SKM-1 (cell line): ENCODE results near the gene KCNH1.

Source experiments
- DNase-seq: peaks from one replicate; lab custom pipeline; 2025; ENCODE audit not compliant: unreplicated experiment; lab: John Stamatoyannopoulos, UW

The KCNH1 gene

DNA sequence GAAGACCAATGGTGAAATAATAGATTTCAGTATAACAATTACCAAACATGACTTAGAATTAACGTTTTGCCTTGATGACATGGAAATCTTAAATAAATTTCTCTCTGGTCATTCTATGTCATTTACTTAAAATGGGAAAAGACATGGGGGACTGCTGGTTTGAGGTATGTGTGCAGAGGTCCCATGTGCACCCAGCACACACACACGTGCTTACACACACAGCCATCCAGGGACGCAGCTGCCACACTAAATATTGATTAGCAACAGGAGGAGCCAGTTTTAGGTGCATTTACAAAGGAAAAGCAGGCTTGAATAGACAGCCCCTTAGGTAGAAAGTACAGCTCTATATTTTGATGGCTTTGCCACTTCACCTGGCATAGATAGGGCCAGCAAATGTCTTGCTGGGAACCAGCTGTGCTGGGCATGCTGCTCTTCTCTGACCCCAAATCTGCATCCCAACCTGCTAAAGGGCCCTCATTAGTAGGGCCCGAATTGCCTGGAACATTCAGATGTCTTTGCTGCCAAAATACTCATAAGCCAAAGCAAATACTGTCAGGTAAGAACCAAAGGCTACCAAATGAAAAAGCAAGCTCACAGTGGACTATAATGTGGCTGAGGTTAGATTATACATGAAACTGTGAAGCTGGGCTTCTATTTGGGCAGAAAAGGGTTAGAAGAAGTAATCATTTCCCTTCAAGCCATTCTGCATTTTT, 405.4 kb downstream of the KCNH1 start:
- DNase-seq: no peak

DNA sequence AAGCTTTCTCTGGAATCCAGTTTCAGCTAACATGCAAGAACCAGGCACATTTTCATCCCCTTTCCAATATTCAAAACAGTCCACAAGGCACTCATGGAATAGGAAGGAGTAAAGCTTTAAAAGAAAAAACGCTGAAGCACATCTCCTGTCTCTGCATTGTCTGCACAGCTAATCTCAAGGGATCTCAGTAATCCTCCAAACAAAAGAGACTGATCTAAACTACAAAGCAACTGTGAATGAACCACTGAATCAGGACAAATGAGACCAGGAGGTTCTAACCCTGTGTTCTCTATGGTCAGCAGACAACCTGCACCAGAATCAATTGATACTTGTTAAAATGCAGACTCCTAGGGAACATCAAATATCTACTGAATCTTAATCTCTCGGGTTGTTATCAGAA, 406.2 kb downstream of the KCNH1 start:
- no peak for DNase-seq

- DNase-seq: no peak
Observed at GRCh38 chr1:210726621-210727020, 407.3 kb downstream of the KCNH1 start.

GRCh38 chr1:210724768-210725167, 409.2 kb downstream of the KCNH1 start:
- DNase-seq: no peak

GRCh38 chr1:210723646-210724045, 410.3 kb downstream of the KCNH1 start:
- DNase-seq: no peak

DNA sequence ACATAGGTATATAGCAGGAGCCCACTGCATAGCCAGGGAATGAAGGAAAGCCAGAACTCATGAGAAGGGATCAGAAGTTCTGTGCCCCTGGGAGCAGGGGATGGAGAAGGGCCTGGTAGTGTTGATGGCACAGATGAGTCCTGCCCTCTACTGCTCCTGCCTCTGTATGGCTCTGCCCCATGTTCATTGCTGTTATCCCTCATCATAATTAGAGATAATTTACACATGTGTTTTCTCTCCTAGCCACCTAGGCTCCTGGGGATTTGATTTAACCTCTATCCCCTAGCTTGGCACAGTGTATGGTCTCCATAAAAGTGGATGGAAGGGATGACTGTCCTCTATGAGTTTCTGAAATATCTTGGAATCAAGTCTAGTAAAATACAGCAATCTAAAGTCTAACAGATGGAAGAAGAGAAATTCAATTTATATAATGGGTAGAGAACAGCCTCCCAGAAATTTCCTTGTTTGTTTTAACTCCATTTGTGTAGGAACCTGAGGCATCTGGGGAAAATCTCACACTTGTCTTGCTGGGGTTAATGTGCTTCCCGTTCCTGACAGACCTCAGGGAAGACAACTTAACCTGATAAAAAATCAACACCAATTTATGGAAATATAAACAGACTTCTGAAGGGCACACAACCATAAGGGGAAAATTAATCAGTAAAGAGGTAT, 411.4 kb downstream of the KCNH1 start:
- no peak for DNase-seq

- DNase-seq: no peak
Observed at GRCh38 chr1:210715072-210715471, 418.9 kb downstream of the KCNH1 start.

DNA sequence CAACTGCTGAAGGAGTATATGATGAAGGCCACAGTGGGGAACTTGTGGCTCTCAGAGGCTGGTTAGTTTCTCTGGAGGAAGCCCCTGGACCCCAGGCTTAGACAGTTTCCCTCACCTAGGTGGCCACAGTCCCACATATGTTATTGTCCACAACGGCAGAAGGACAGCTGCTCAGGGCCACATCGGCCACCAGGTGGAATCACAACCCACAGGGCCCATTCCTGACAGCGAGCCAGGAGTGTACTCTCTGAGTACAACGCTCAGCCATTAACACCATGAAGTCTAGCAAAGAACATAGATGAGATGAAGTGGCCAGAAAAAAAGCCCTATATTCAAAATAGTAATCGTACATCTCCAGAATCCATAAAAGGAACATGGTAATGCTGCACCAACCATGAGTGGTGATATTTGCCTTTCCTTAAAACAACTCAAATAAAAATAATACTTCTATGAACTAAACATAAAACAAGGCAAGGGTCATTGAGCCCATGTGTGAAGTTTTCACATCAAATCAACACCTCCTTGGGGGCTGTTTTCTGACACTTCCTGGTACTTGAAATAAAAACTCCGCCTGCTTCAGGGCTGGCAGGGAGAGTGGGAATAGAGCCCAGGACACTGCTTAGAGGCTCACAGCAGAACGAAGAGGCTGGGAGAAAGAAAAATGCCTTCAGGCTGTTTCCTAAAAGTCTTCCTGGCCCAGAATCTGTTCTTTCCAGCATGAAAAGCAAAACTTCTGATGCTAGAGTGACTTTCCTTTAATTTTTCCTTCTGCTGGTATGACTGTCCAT, 421.9 kb downstream of the KCNH1 start:
- DNase-seq: no peak

- no peak for DNase-seq
Observed at GRCh38 chr1:210709701-210710100, 424.2 kb downstream of the KCNH1 start.

GRCh38 chr1:210707300-210708240, 426.4 kb downstream of the KCNH1 start:
- no peak for DNase-seq

- DNase-seq: no peak
Observed at GRCh38 chr1:210706246-210706645, 427.7 kb downstream of the KCNH1 start.

DNA sequence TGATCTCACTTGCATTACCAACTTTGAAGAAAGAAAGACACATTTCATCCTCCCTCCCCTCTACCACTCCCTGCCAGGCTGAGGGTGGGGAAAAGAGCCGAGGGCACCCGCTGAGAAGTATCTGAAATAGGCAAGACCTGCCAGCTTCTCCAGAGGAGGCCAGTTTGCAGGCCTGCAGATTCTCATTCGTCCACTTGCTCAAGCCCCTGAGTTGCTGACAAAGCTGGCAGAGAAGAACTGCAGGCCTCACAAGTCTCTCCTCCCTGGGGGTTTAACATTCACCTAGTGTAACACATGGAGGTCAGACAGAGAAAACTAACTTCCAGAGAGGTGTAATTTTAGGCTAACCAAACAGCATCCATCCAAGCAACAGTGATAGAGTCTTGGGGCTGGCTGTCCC, 428.9 kb downstream of the KCNH1 start:
- no peak for DNase-seq

DNA sequence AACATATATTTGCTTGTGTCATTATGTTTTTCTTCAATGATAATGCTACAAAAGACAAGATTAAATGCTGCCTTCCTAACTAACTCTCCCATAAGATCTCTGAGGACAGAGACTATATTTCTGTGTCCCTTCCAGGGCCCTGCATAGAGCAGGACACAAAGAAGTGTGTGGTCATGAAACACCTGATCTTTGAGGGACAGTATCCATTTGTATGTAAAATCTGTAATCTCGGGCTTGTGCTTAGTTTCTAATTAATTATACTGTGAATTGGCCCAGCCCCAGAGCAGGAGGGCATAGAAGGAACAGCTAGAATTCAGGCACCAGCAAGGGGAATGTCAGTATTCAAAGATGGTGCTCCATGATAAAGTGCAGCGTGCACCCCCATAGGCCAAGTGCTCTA, 430.4 kb downstream of the KCNH1 start:
- no peak for DNase-seq

- DNase-seq: no peak
Observed at GRCh38 chr1:210702506-210702905, 431.4 kb downstream of the KCNH1 start.

GRCh38 chr1:210700511-210700910, 433.4 kb downstream of the KCNH1 start:
- DNase-seq: no peak

GRCh38 chr1:210700083-210700482, 433.9 kb downstream of the KCNH1 start:
- no peak for DNase-seq

DNA sequence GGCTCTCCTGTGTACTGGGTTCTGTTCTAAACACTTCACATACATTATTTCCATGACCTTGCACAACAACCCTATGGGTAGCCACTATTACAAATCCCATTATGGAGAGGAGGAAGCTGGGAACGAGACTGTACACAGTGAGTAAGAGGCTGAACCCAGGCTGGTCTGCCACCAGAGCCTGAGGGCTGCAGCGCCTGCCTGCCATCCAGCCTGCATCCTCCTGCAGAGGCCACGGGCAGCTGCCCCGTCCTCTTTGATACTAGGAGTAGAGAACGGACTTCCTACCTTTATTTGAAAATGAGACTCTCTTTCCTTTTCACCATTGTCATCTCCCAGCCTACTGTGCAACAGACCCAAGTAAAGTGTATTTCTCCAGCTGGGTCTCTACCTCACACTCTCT, 435.3 kb downstream of the KCNH1 start:
- no peak for DNase-seq

DNA sequence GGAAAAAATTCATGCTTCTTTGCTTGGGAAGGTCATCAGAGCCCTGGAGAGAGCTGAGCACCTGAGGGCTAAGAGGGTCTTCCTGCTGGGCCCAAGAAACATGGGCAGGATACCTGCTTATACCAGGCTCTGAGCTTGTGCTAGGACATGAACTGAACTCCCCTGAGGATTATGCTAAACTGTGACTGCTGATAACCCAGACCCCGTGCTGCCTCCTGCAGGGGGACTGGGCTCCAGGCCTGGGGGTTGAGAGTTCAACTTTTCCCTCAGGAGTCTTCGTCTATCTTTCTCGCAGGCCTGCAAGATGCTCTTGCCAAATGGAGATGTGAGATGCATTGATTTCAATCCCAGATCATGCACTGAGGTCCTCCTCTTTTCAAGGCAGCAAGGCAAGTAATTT, 436.8 kb downstream of the KCNH1 start:
- DNase-seq: no peak

DNA sequence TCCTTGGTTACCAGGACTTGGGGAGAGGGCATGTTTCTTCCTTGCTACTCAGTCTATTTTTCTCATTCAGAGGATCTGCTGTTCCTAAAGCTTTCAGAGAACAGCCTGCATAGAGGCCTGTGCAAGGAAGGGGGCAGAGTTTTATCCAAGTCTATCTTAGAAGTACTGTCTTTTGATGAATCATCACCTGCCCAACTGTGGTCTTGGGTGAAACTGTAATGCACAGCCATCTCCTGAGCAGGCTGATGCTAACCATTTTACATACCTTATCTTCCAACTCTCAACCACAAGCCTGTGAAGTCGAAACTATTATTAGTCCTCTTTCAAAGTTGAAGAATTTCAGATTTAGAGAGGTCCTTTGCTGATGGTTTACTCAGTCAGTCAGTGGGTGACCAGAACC, 437.2 kb downstream of the KCNH1 start:
- no peak for DNase-seq

GRCh38 chr1:210695026-210695425, 438.9 kb downstream of the KCNH1 start:
- DNase-seq: no peak

- peak; percentile 69 for DNase-seq
Observed at GRCh38 chr1:210692796-210693195, 441.2 kb downstream of the KCNH1 start.
